GM10266 (cell line): ENCODE measurements around the gene SPDYE1.
"Not testable (repeated sequence)": the region's sequence is repeated elsewhere in the genome, so short reads cannot be mapped to it uniquely, and the experiment has no call there.

Experiments used
- DNase-seq: peaks from one replicate; pipeline ENCODE4 v3.0.0; 2012; ENCODE audit errors: extremely low spot score
- TF ChIP-seq, protein P1 (sequence below): IDR thresholded peaks from 2 replicates; pipeline ENCODE4 v1.5.1; 2012; ENCODE audit warnings: mild to moderate bottlenecking, low read depth; ENCODE audit not compliant: control insufficient read depth, insufficient read depth; ENCODE audit errors: missing control alignments

The SPDYE1 gene, protein sequence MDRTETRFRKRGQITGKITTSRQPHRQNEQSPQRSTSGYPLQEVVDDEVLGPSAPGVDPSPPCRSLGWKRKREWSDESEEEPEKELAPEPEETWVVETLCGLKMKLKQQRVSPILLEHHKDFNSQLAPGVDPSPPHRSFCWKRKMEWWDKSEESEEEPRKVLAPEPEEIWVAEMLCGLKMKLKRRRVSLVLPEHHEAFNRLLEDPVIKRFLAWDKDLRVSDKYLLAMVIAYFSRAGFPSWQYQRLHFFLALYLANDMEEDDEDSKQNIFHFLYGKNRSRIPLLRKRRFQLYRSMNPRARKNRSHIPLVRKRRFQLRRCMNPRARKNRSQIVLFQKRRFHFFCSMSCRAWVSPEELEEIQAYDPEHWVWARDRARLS

DNA sequence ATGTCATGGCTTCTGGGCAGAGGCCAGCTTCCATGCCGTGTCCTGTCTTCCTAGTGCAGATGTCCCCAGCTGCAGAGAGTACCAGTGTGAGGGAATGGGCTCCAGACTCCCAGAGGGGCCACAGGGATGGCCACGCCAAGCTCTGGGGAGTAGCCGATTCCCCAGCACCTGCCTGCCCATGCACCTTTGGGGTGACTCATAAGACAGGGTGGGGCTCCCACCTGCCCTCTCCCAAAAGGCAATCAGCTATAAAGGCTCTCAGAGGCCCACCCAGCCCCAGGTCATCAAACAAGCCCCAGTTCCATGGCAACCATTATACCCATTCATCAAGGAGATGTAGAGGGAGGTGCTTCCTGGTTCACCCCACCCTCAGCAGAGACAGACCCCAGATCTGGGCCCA is at the start of gene SPDYE1:
Gene SPDYE1, plus strand, starts transcription at position 366 of the 400 bp plus-strand sequence. CDS start 2,053 bp downstream, outside the sequence.
- not testable (repeated sequence) for DNase-seq

DNA sequence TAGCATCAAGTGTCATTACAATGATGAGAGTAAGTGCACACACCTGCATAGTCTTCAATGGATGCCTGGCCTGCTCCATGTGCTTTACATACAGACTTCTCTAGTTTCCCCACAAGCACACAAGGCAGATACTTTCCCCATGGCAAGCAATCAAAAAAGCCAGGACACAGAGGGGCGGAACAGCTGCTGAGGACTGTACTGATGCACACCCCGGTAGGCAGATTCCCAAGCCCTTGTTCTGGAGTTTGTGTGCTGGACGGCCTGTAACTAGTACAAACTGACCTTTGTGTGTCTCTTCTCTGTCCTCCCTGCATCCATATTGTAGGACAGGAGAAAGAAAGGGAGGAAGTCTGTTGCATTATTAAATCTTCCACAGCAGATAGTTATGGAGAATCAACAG is 45.7 kb upstream of the SPDYE1 start:
- no peak for DNase-seq
- TF ChIP-seq, protein P1, sequence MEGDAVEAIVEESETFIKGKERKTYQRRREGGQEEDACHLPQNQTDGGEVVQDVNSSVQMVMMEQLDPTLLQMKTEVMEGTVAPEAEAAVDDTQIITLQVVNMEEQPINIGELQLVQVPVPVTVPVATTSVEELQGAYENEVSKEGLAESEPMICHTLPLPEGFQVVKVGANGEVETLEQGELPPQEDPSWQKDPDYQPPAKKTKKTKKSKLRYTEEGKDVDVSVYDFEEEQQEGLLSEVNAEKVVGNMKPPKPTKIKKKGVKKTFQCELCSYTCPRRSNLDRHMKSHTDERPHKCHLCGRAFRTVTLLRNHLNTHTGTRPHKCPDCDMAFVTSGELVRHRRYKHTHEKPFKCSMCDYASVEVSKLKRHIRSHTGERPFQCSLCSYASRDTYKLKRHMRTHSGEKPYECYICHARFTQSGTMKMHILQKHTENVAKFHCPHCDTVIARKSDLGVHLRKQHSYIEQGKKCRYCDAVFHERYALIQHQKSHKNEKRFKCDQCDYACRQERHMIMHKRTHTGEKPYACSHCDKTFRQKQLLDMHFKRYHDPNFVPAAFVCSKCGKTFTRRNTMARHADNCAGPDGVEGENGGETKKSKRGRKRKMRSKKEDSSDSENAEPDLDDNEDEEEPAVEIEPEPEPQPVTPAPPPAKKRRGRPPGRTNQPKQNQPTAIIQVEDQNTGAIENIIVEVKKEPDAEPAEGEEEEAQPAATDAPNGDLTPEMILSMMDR, result no peak

DNA sequence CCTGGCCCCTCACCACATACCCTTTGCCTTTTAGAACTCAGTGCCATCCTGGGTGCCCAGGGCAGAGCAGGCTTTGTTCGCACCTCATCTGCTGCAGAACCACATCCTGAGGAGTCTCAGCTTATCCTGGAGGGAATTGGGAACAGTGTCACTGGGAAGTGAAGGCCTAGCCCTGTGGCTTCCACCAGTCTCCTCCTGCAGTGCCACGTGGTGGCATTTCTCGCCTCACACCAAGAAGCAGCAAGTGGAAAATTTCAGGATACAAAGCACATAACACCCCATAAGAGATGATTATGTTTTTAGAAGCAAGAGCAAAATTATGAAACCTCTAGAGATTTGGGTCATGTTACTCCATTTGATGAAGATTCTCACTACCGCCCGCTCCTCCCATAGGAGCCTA is 44.6 kb upstream of the SPDYE1 start:
- TF ChIP-seq, protein P1, result no peak
- no peak for DNase-seq

DNA sequence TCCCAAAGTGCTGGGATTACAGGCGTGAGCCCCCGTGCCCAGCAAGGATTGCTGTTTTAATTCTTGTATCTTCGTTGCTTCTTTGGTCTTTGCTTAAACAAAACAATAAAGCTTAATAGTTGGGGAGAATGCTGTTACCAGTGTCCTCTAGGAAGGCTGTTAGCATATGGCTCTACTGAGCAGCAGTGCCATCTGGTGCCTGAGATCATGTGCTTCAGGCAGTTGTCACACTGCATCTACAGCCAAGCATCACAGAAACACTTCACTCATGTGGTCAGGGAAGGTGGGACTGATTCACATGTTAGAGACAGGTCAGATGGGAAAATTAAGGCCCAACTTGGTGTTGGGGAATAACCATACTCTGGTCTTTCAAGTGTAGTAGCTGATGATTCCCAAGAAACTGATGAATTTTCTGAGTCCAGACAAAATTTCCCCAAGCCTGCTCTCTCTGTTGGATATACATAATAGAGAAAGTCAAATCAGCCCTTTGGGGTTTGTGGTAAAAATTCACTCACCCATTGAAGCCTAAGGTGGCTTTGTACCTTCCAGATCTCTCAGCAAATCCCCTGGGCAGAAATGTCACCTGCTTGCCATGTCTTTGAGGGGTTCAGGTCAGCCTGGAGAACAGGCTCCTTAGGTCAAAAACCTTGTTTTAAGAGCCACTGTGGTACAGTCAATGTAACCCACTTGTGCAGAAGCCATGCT is 43.0 kb upstream of the SPDYE1 start:
- TF ChIP-seq, protein P1, result peak; percentile 56
- peak; percentile 58 for DNase-seq

DNA sequence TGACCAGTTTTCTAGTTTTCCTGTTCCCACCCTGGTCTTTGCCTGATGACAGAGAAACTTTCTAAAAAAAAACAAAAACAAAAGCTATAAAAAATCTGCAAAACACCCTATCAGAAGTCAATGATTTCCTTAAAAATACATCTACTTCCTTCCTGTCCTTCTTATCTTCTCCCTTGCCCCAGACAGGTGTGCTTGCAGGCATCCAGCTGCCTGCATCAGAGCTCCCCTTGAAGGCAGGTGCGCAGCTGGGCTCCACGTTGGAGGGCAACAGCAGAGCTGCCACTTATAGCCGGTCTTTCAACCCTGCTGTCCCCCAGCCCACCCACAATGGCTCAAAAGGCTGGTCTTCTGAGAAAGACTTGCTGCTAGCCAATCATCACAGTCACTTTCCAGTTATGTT is 41.7 kb upstream of the SPDYE1 start:
- TF ChIP-seq, protein P1, result no peak

DNA sequence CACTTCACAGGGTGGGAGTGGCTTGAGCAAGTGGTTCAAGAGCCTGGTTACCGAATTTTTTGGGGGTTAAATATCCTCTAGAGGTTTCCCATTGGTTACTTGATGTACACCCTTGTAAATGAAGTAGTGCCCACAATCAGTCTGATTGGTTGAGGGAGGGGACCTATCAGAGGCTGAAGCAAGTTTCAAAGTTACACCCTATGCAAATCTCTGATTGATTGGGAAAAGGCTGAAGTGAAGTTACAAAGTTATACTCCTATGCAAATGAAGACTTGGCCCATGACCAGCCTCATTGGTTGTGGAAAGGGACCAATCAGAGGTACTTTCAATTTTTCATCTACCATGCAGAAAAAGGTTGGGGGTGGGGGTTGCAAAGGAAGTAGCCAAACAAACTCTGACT is 36.8 kb upstream of the SPDYE1 start:
- TF ChIP-seq, protein P1, result no peak

More for the DNA sequence above, 41.7 kb upstream of the SPDYE1 start:
- DNase-seq, result no peak

DNA sequence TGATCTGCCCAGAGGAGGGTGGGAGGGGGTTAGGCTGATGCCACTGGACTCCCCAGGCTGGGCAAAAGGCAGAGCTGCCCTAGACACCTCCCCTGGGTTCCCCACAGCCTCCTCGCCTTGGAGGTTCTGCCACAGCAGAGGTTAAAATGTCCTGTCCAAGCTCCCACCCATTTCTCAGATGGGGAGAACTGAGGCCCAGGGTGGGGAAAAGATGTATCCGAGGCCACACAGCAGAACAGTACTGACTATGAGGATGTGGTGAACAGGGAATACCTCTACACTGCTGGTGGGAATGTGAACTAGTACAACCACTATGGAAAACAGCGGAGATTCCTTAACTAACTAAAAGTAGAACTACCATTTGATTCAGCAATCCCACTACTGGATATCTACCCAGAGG is 31.3 kb upstream of the SPDYE1 start:
- DNase-seq, result not testable (repeated sequence)

More for the DNA sequence above, 36.8 kb upstream of the SPDYE1 start:
- DNase-seq, result no peak

DNA sequence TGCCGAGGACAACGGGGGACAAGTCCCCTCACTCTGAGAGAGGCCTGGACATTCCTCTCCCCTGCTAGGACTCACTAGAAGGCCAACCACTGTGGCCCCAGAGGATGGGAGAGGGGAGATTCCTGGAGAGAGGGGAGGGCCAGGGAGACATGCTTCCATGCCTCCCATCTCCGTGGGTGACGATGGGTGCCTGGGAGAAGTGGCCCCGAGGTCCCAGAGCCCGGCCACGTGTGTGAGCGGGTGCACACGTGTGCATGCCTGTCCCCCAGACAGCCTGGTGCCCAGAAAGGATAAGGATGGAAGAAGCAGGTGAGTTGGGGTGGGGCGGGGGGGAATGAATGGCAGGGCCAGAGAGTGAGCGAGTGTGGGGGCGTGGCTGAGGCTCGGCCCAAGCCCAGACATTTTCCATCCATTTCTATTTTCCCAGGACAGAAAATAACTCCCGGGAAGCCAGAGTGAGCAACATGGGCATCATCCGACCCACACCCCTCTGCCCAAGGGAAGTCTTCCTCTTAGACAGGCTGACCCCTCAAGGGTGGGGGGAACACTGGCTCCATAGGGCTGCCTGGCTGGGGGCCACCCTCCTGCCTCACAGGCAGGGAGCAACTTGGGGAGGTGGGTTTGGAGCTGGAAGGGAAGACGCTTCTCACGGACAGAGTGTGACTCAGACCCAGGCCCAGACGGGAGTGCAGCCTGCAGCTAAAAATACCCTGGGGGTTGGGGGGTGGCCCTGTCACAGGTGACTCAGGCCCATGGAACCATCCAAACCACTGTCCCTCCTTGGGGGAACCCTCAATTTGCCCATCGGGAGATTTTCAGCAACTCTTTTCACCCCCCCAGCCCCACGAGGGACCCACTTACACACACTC is 29.3 kb upstream of the SPDYE1 start:
- DNase-seq, result not testable (repeated sequence)

DNA sequence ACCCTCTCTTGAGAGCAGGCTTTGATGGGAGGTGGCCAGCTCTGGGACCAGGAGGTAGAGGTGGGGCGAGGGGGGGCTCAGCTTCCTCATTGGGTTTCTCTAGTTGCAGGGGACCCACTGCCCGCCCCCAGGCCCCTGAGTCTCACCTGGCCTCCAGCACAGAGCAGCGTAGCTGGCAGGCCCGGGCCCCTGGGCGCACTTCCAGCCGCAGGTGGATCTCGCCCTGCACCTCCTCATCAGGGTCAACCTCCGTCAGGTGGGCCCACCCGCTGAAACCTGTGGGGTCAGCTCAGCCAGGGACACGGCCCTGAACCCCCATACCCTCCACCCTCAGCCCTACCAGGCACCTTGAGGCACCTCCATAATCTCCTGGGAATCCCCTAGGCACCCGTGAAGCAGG is 28.1 kb upstream of the SPDYE1 start:
- DNase-seq, result not testable (repeated sequence)

DNA sequence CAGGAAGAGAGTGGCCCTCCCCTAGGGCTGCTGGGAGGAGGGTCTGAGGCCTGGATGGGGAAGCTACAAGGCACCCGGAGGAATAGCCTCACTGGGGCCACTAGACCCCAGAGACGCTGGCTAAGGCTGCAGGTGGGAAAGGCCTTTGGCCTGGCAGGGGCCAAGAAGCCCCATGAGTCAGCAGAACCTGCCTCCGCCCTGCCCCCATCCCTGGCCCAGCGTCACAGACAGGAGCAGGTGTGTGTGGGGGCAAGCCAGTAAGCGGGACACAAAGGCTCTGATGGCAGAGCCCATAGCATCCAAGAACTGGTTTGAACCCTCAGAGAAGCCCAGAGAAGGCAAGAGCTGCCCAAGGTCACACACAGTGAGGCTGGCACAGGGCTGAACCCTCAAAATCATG is 27.0 kb upstream of the SPDYE1 start:
- DNase-seq, result not testable (repeated sequence)

DNA sequence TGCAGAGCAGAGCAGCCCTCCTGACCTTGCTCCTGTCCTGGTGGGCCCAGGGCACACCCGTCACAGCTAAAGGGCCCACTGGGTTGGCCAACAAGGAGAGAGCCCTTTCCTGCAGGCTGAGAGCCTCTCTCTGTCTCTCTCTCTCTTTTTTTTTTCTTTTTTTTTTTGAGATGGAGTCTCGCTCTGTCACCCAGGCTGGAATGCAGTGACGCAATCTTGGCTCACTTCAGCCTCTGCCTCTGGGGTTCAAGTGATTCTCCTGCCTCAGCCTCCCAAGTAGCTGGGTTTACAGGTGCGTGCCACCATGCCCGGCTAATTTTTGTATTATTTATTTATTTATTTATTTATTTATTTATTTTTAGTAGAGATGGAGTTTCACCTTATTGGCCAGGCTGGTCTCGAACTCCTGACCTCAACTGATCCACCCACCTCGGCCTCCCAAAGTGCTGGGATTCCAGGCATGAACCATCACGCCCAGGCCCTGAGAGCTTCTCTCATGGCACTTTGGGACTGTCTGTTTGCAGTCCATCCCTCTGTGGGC is 23.6 kb upstream of the SPDYE1 start:
- DNase-seq, result not testable (repeated sequence)

DNA sequence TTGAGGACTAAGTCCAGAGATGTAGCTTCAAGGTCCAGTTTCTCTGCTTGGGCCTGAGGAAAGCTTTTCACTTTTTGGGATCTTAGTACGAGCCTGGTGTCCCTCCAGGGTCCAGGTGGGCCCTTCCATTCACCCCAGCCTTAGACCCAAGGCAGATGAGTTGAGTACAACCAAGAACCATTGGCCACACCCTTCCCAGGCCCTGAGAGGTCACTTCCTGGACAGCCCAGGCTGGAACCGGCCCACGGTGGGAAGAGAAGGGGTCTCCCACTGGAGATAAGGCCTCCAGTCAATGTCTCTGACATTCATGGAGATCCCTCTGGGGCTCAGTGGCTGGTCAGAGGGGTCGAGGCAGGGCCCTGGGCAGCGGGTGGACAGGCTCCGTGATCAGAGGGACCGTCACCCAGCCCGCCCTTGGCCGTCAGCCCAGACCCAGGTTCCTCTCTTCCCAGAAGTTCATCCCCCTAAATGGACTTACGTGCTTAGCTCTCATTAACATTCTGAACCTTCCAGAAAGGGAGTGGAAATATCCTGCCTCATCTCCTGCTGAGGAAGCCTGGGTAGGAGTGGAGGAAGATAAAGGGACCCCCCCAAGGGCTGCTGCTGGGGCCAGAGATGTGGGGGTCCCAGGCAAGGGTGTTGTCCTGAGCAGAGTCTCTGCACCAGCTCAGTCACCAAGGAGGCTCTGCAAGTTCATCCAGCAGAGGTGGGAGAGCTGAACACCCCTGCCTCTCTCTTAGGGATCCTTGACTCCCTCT is 22.8 kb upstream of the SPDYE1 start:
- DNase-seq, result not testable (repeated sequence)
